Ovary (tissue), 3 donors: Measurements from ENCODE around the gene NT5DC3.

Experiments
- POLR2A ChIP-seq: fragments of 450-650 bp; IDR thresholded peaks from one replicate; pipeline ENCODE4 v1.6.1; 2017; ENCODE audit warnings: antibody characterized with exemption, mild to moderate bottlenecking, moderate library complexity
- TF ChIP-seq, protein P1 (sequence below), 3 donors: fragments of 450-650 bp in 2 of 3; fragments of 200-600 bp in 1 of 3; IDR thresholded peaks; one replicate each; pipeline versions ENCODE4 v1.5.1 to v1.8.0; 2016 to 2022; ENCODE audit warnings: antibody characterized with exemption in 3 of 3, mild to moderate bottlenecking in 1 of 3
- donor health status: DM: no; HTN: no; CAD: no.

DNA sequence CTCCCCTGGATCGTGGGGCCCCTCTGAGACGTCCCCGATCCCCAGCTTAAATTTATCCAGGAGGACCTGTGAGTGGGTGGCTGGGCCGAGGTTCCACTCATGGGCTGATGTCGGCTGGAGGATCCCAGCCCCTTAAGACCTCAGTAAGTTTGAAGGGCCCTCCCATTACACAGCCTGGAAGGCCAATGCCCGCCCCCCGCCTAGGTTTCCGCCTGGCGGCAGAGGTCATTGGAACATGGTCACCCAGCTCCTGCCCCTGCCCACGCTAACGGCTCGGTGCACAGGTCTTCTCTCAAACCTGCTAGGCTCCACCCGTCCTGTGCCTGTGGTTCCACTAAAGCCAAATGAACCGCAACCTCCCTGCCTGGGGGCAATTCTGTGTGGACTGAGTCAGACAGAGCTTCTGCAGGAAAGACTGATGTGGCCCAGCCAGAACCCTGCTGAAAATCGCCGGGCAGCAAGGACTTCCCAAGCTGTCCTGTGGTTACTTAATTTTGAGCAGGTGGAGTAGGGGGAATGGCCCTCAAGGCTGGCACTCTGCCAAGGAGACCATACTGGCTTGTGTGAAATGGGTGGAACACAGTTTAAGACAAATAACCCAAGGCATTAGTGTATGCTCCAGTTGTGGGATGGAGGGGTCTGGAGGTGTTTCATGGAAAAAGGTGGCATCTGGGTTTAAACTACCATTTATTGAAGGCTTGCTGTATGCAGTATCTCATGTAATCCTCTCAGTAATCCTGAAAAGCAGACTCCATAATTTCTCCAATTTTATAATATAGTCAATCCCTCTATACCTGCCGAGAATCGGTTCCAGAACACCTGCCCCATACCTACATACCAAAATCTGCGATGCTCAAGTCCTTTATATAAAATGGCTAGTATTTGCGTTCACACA is 903 bp upstream of the NT5DC3 start:
- TF ChIP-seq, protein P1, sequence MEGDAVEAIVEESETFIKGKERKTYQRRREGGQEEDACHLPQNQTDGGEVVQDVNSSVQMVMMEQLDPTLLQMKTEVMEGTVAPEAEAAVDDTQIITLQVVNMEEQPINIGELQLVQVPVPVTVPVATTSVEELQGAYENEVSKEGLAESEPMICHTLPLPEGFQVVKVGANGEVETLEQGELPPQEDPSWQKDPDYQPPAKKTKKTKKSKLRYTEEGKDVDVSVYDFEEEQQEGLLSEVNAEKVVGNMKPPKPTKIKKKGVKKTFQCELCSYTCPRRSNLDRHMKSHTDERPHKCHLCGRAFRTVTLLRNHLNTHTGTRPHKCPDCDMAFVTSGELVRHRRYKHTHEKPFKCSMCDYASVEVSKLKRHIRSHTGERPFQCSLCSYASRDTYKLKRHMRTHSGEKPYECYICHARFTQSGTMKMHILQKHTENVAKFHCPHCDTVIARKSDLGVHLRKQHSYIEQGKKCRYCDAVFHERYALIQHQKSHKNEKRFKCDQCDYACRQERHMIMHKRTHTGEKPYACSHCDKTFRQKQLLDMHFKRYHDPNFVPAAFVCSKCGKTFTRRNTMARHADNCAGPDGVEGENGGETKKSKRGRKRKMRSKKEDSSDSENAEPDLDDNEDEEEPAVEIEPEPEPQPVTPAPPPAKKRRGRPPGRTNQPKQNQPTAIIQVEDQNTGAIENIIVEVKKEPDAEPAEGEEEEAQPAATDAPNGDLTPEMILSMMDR (IDR thresholded peaks at IDR 0.05) = no peak
- no peak for TF ChIP-seq POLR2A
